GM12872 (cell line): ENCODE data around the gene SUDS3.

Experiments used
- TF ChIP-seq, protein P1 (sequence below): IDR thresholded peaks from 3 replicates; pipeline ENCODE4 v1.5.1; 2011; ENCODE audit warnings: low read depth, mild to moderate bottlenecking, low read length, moderate library complexity; ENCODE audit not compliant: insufficient read depth

Gene SUDS3, protein sequence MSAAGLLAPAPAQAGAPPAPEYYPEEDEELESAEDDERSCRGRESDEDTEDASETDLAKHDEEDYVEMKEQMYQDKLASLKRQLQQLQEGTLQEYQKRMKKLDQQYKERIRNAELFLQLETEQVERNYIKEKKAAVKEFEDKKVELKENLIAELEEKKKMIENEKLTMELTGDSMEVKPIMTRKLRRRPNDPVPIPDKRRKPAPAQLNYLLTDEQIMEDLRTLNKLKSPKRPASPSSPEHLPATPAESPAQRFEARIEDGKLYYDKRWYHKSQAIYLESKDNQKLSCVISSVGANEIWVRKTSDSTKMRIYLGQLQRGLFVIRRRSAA

DNA sequence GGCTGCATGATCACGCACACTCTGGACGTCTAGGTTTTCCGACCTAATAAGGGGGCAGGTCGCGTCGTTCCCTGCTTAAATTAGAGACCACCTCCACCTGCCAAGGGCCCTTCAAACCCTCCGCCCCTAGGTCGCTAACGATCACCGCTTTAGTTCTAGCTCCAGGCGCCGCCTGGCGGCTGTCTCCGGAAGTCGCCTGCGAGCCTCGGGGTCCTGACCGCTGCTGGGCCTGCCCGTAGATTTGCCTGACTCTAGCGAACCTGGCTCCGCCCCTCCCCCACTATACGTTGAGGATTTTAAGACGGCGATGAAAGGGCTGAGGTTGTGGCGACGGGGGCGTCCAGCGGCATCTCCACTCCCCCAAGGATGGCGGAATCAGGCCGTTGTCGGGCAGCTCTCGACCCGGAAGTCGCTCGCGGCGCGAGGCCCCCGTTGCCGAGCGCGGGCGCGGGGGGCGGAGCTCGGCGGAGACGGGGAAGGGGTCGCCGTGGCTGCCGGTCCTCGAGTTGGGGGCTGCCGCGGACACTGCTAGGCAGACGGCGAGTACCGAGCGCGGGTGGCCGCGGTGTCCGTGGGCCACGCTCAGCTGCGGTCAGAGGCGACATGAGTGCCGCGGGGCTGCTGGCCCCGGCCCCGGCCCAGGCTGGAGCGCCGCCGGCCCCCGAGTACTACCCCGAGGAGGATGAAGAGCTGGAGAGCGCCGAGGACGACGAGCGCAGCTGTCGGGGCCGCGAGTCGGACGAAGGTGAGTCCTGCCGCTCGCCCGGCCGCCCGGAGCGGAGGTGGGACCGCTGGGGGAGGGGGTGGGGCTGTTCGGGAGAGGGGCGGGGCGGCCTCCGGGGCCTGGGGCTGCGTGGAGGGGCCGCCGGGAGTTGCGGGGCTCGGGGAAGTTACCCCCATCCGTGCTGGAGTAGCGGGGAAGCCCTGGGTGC, at the start of gene SUDS3:
Gene SUDS3, plus strand, starts transcription at position 467 of the 932 bp plus-strand sequence. Its CDS starts 137 bp downstream, at position 604.
- TF ChIP-seq, protein P1, sequence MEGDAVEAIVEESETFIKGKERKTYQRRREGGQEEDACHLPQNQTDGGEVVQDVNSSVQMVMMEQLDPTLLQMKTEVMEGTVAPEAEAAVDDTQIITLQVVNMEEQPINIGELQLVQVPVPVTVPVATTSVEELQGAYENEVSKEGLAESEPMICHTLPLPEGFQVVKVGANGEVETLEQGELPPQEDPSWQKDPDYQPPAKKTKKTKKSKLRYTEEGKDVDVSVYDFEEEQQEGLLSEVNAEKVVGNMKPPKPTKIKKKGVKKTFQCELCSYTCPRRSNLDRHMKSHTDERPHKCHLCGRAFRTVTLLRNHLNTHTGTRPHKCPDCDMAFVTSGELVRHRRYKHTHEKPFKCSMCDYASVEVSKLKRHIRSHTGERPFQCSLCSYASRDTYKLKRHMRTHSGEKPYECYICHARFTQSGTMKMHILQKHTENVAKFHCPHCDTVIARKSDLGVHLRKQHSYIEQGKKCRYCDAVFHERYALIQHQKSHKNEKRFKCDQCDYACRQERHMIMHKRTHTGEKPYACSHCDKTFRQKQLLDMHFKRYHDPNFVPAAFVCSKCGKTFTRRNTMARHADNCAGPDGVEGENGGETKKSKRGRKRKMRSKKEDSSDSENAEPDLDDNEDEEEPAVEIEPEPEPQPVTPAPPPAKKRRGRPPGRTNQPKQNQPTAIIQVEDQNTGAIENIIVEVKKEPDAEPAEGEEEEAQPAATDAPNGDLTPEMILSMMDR, result peak; percentile 98

DNA sequence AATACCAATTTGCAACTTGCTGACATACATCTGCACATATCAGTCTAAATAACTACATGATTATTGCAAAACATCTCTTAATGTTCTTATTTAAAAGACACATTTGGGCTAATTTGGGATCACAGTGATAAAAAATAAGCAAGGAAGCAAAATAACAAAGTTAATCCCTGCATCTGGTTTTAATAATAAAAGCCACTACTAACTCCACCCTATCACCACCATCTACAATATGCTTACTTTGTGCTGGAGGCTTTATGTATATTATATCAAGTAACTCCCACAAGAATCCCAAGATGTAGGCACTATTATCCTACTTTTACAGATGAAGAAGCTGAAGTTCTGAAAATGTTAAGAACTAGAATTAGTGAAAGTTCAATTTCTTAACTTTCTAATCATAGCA, 49.4 kb upstream of the SUDS3 start:
- TF ChIP-seq, protein P1, result no peak

DNA sequence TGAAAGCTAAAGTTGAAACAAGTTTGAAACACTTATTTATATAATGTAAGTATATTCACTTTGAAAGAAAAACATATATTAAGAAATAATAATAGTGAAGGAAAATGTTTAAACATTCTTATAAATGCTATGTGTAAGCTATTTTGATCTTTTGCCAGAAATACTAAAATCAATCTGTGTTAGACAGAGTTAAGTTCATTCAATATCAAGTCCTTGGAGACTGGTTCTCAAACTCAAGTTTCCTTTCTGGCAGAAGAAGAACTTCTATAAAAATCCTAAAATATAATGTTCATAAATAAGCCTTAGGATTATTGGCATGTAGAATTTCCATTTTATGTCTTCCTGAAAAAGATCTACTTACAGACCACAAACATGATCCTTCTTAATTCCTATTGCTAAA, 49.0 kb upstream of the SUDS3 start:
- TF ChIP-seq, protein P1, result no peak

DNA sequence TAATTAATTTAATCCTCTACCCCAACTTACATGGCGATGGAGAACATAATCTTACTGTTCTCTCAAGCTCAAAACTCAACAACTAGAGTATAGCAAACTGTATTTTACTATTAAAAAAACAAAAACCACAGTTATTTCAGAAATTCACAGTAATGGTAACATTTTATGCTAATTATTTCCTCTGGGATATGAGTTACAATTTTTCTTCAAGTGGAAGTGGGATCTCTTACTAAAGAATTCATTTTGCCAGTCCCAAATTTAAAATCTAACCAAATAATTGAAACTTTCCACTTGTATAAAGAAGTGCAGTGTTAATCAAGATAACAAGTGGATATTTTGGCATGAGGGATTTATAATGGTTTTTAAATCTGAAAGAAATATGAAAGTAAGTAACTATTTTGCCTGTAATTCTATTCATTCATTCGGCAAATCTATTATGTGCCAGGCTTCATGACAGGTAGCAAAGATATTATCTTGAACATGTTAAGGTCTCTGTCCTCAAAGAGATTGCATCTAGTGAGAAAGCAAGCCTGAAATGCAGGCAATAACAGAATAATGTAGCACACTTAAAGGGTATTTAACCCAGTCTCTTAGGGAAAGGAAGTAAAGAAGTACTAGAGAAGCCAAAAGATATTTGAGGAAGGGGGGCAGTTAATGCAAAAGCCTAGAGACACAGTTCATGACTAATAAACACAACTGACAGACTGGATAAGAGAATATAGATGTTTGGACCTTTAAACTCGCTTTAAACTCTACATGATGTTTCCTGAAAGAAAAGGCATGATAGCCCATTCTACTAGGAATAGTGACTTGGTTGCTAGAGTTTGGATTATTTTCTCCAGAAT, 47.6 kb upstream of the SUDS3 start:
- TF ChIP-seq, protein P1, result no peak

DNA sequence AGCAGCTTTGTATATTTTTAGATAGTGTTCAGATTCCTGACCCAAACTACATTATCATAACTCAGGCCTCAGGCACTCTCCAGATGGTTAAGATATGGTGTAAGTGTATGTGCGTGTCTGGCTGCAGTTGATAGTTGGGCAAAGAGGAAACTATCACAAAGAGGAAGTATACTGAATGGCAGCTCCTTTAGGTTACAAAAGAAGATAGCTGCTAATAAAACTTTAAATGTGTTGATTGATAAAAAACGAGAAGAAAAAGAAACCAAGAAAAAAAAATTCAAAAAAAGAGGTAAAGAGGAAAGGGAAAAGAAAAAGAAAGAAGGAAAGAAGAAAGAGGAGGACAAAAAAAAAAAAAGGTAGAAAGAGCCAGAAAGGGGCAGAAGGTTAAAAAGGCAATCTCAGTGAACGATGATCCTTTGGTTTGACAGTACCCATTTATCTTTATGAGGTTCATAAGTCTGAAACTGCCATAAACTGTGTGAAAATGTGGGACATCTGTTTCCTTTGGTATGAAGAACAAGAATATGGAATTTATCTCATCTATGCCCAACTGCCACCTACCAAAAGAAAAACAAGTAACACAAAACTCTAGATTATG, 45.8 kb upstream of the SUDS3 start:
- TF ChIP-seq, protein P1, result no peak

DNA sequence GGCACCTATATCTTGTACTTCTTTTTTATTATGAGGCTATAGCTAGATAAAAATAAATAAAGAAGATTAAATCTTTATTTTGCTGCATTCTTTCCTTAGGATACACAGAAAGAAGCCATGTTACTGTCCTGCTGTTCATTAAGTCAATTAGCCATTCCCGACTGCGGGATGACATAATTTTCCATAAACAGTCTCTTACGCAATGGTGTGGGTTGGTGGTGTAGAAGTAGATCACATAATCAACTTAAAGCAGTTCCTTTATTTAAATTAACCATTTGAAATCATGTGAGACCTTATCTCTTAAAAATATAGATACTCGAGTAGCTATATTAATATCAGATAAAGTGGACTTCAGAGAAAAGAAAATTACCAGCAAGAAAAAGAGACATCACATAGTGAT, 43.8 kb upstream of the SUDS3 start:
- TF ChIP-seq, protein P1, result no peak
